Mesenchymal stem cell (in vitro differentiated cells and primary cell): ENCODE results near the gene TAS2R19.
"Not testable (repeated sequence)": the region's sequence is repeated elsewhere in the genome, so short reads cannot be mapped to it uniquely, and the experiment has no call there.

Source experiments
- DNase-seq: peaks from one replicate; pipeline ENCODE4 v3.0.0-alpha.2; 2013
- H2AFZ ChIP-seq: one replicate; pipeline ENCODE4 v1.6.1; 2013; ENCODE audit warnings: low read depth, mild to moderate bottlenecking, control low read depth, inconsistent platforms, low read length, moderate library complexity
- H2AK5ac ChIP-seq: 2 replicates; pipeline ENCODE4 v1.6.1; 2013; ENCODE audit warnings: low read length, moderate library complexity, mild to moderate bottlenecking, inconsistent platforms; ENCODE audit not compliant: severe bottlenecking
- H2BK120ac ChIP-seq: one replicate; pipeline ENCODE4 v1.6.1; 2013; ENCODE audit warnings: low read depth, mild to moderate bottlenecking, inconsistent platforms, low read length, moderate library complexity
- H2BK12ac ChIP-seq, 2 experiments: one replicate each; pipeline ENCODE4 v1.6.1; 2013; ENCODE audit warnings: inconsistent platforms in 2 of 2, low read length in 2 of 2, mild to moderate bottlenecking in 2 of 2, moderate library complexity in 2 of 2, control low read depth in 1 of 2
- H2BK15ac ChIP-seq: one replicate; pipeline ENCODE4 v1.6.1; 2013; ENCODE audit warnings: mild to moderate bottlenecking, low read depth, inconsistent platforms; ENCODE audit not compliant: poor library complexity, severe bottlenecking
- H2BK5ac ChIP-seq: 2 replicates; pipeline ENCODE4 v1.6.1; 2013; ENCODE audit warnings: low read depth, mild to moderate bottlenecking, low read length, control low read depth, inconsistent platforms; ENCODE audit not compliant: poor library complexity, severe bottlenecking
- H3K14ac ChIP-seq, 2 experiments: one replicate each; pipeline ENCODE4 v1.6.1; 2013; ENCODE audit warnings: inconsistent platforms in 2 of 2, low read length in 2 of 2, control low read depth in 1 of 2, mild to moderate bottlenecking in 1 of 2, moderate library complexity in 1 of 2
- H3K18ac ChIP-seq, 2 experiments: one replicate each; pipeline ENCODE4 v1.6.1; 2013; ENCODE audit warnings: inconsistent platforms in 2 of 2, low read length in 2 of 2, control low read depth in 1 of 2, low read depth in 1 of 2, mild to moderate bottlenecking in 1 of 2
- H3K23ac ChIP-seq, 2 experiments: one replicate each; pipeline ENCODE4 v1.6.1; 2013; ENCODE audit warnings: inconsistent platforms in 2 of 2, low read length in 2 of 2, mild to moderate bottlenecking in 2 of 2, moderate library complexity in 2 of 2, control low read depth in 1 of 2
- H3K27ac ChIP-seq: 2 replicates; pipeline ENCODE4 v1.5.1; 2013; ENCODE audit warnings: mild to moderate bottlenecking, moderate library complexity, low read length, control low read depth, inconsistent platforms; ENCODE audit not compliant: poor library complexity, severe bottlenecking
- H3K27me3 ChIP-seq, 2 experiments: 2 replicates each; pipeline versions ENCODE4 v1.6.1 to v1.7.0; 2013; ENCODE audit warnings: low read length in 2 of 2, mild to moderate bottlenecking in 2 of 2, moderate library complexity in 2 of 2, control low read depth in 1 of 2, inconsistent platforms in 1 of 2; ENCODE audit not compliant: control insufficient read depth in 1 of 2, insufficient read depth in 1 of 2
- H3K36me3 ChIP-seq, 2 experiments: 2 replicates each; pipeline versions ENCODE4 v1.6.1 to v1.7.0; 2013; ENCODE audit warnings: low read length in 2 of 2, control low read depth in 1 of 2, inconsistent platforms in 1 of 2, low read depth in 1 of 2, mild to moderate bottlenecking in 1 of 2; ENCODE audit not compliant: insufficient read depth in 2 of 2, control insufficient read depth in 1 of 2
- H3K4ac ChIP-seq, 2 experiments: one replicate each; pipeline ENCODE4 v1.6.1; 2013; ENCODE audit warnings: inconsistent platforms in 2 of 2, low read length in 2 of 2, mild to moderate bottlenecking in 2 of 2, moderate library complexity in 2 of 2, control low read depth in 1 of 2, low read depth in 1 of 2
- H3K4me1 ChIP-seq: 2 replicates; pipeline ENCODE4 v1.6.1; 2013; ENCODE audit warnings: low read depth, low read length, control low read depth; ENCODE audit not compliant: control insufficient read depth, insufficient read depth
- H3K4me2 ChIP-seq: 2 replicates; pipeline ENCODE4 v1.6.1; 2013; ENCODE audit warnings: low read length, mild to moderate bottlenecking, inconsistent platforms; ENCODE audit not compliant: poor library complexity, severe bottlenecking
- H3K4me3 ChIP-seq, 2 experiments: 2 replicates each; pipeline versions ENCODE4 v1.5.1 to v1.7.0; 2013; ENCODE audit warnings: low read length in 2 of 2, mild to moderate bottlenecking in 2 of 2, control low read depth in 1 of 2, low read depth in 1 of 2; ENCODE audit not compliant: insufficient read depth in 1 of 2
- H3K79me1 ChIP-seq: replicated peaks from 2 replicates; pipeline ENCODE4 v1.6.1; 2013; ENCODE audit warnings: mild to moderate bottlenecking, control low read depth, low read length, inconsistent platforms; ENCODE audit not compliant: poor library complexity, severe bottlenecking
- H3K9ac ChIP-seq: 2 replicates; pipeline ENCODE4 v1.7.0; 2013; ENCODE audit warnings: mild to moderate bottlenecking, low read length, moderate library complexity
- H3K9me3 ChIP-seq: 2 replicates; pipeline ENCODE4 v1.7.0; 2013; ENCODE audit warnings: mild to moderate bottlenecking, low read length; ENCODE audit not compliant: control insufficient read depth
- H4K8ac ChIP-seq: one replicate; pipeline ENCODE4 v1.6.1; 2013; ENCODE audit warnings: inconsistent platforms, mild to moderate bottlenecking, low read length, moderate library complexity
- H4K91ac ChIP-seq: one replicate; pipeline ENCODE4 v1.6.1; 2013; ENCODE audit warnings: mild to moderate bottlenecking, low read length, inconsistent platforms
- WGBS: methylation state at CpG from one replicate; pipeline ENCODE4 v1.1.7; 2013; ENCODE audit warnings: mixed read lengths; 5-methylcytosine and 5-hydroxymethylcytosine counted together

Gene TAS2R19

DNA sequence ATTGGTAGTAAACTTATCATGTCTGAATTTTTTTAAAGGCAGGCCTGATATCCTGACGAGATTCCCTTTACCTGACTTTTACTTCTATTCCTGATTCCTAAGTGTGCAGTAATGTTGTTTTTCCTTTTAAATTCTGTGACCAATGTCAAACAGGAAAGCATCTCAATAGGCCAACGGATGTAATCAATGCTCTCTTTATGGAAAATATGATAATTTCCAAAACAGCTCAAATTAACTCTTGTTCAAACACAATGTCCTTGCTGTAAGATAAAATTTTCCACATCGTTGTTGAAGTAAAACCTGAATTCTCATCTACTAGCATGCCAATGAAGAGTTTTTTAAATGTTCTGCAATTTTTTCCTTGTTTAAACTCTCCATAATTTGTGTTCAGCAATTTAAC is 16.8 kb upstream of the TAS2R19 start:
- H2BK15ac ChIP-seq: no peak overlapping the region
- 90% methylated on average over 2 of the region's 3 CpGs for WGBS
- no peaks in the 10 kb centered on the region for H3K4me1 ChIP-seq
- H3K18ac ChIP-seq: no peak overlapping the region
- no peaks in the 10 kb centered on the region for H3K9me3 ChIP-seq
- H3K36me3 ChIP-seq: peaks cover 0 to 7% of the 10 kb centered on the region in 2 experiments
- H3K23ac ChIP-seq: no peak overlapping the region
- no peak overlapping the region for H2AK5ac ChIP-seq
- H3K4ac ChIP-seq: no peak overlapping the region
- no peak for DNase-seq
- no peak overlapping the region for H3K4me3 ChIP-seq
- no peak overlapping the region for H4K8ac ChIP-seq
- H3K27ac ChIP-seq: no peak overlapping the region
- no peak overlapping the region for H2BK5ac ChIP-seq
- H2BK12ac ChIP-seq: no peak overlapping the region
- no peak overlapping the region for H3K4me2 ChIP-seq
- no peak overlapping the region for H3K14ac ChIP-seq
- H4K91ac ChIP-seq: no peak overlapping the region
- no peak overlapping the region for H2AFZ ChIP-seq
- no peak overlapping the region for H2BK120ac ChIP-seq
- no peaks in the 10 kb centered on the region for H3K27me3 ChIP-seq
- no peak overlapping the region for H3K9ac ChIP-seq
- peaks cover 3% of the 10 kb centered on the region for H3K79me1 ChIP-seq

DNA sequence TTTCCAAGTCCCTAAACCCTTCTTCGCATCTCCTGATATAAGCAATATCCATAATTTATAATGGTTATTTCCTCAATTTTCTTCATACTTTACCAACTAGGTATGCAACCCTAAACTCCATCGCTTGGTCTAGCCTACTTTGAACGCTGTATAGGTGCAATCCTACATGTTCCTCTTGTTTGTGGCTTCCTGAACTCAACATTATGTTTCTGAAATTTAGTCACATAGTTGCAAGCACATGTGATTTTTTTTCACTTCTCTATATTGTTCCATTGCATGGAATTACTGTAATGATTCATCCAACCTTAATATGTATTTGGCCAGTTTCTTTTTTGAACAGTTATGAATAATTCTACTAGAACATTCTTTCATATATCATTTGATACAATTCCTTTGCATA is 11.5 kb upstream of the TAS2R19 start:
- not testable (repeated sequence) for H2BK15ac ChIP-seq, H2BK5ac ChIP-seq, H3K14ac ChIP-seq, H3K27me3 ChIP-seq, H3K27ac ChIP-seq, H3K9ac ChIP-seq, H2BK120ac ChIP-seq, H3K79me1 ChIP-seq, DNase-seq, H3K36me3 ChIP-seq, H3K18ac ChIP-seq, H2AK5ac ChIP-seq, H3K4me3 ChIP-seq, H2AFZ ChIP-seq, H2BK12ac ChIP-seq, H3K9me3 ChIP-seq, H4K8ac ChIP-seq, H3K23ac ChIP-seq, H3K4me1 ChIP-seq, H3K4me2 ChIP-seq, H4K91ac ChIP-seq, H3K4ac ChIP-seq
- WGBS: no CpG with 5 or more reads among the region's 3 CpGs

DNA sequence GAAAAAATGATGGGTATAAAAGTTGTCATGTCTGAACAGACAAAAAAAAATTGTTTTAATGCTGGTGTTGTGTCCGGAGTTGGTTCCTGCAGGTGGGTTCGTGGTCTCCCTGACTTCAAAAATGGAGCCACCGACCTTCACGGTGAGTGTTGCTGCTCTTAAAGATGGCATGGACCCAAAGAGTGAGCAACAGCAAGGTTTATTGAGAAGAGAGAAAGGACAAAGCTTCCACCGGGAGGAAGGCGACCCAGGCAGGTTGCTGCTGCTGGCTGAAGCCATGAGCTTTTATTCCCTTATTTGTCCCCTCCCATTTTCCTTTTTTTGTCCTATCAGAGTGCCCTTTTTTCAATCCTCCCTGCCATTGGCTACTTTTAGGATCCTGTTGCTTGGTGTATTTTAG is 8.9 kb upstream of the TAS2R19 start, which contains the start of gene TAS2R31:
TSS of gene TAS2R31 (minus strand) at position 101 of the 400 bp plus-strand sequence. CDS start at position 29, 72 bp downstream.
- Histone ChIP-seq H4K91ac (no peak within 1 kb of the TSS), H3K79me1 (peaks cover 8% of the 10 kb centered on the region), H2BK15ac (no peak within 1 kb of the TSS), H3K4me2 (no peak within 1 kb of the TSS), H3K4me3 (no peak within 1 kb of the TSS), H3K4me1 (no peaks in the 10 kb centered on the region), H2BK5ac (no peak within 1 kb of the TSS), H3K23ac (no peak within 1 kb of the TSS), H2BK120ac (no peak within 1 kb of the TSS), H2AK5ac (no peak within 1 kb of the TSS), H4K8ac (no peak within 1 kb of the TSS), H2AFZ (no peak within 1 kb of the TSS), H3K4ac (no peak within 1 kb of the TSS), H3K27me3 (no peaks in the 10 kb centered on the region), H3K18ac (no peak within 1 kb of the TSS), H3K14ac (no peak within 1 kb of the TSS), H3K9ac (no peak within 1 kb of the TSS), H2BK12ac (no peak within 1 kb of the TSS), H3K36me3 (peaks cover 6 to 22% of the 10 kb centered on the region in 2 experiments), H3K27ac (no peak within 1 kb of the TSS), H3K9me3 (no peaks in the 10 kb centered on the region)
- 93% methylated on average over 4 of the region's 6 CpGs for WGBS
- DNase-seq: no peak

DNA sequence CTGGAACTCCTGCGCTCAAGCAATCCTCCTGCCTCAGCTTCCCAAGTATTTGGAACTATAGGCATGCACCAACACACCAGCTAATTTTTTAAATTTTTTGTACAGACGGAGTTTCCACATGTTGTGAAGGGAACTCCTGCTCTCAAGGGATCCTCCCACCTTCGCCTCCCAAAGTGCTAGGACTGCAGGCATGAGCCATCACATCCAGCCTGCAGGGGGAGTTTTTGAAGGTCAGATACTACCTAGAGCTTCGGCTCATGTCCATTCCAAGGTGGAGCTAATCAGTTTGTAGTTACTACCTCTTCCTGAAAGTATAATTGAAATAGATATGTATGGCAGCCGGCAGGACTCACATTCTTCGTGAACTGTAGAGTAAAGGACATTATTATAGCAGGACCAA is 3.7 kb upstream of the TAS2R19 start:
- Histone ChIP-seq H3K27me3 (no peaks in the 10 kb centered on the region), H3K9ac (no peak overlapping the region), H3K14ac (no peak overlapping the region), H2BK120ac (no peak overlapping the region), H3K36me3 (peaks cover 10 to 20% of the 10 kb centered on the region in 2 experiments), H2AK5ac (no peak overlapping the region), H3K4me2 (no peak overlapping the region), H3K4me3 (no peak overlapping the region), H2AFZ (no peak overlapping the region), H3K18ac (no peak overlapping the region), H3K27ac (no peak overlapping the region), H2BK15ac (no peak overlapping the region), H2BK5ac (no peak overlapping the region), H3K9me3 (peaks cover 3% of the 10 kb centered on the region), H4K8ac (no peak overlapping the region), H3K79me1 (peaks cover 10% of the 10 kb centered on the region), H4K91ac (no peak overlapping the region), H3K4me1 (no peaks in the 10 kb centered on the region), H3K23ac (no peak overlapping the region), H2BK12ac (no peak overlapping the region), H3K4ac (no peak overlapping the region)
- no peak for DNase-seq
- WGBS: over 99% methylated on average over 4 of the region's 6 CpGs
